ENCODE data around the gene METTL15.
"Not testable (repeated sequence)": the region's sequence is repeated elsewhere in the genome, so short reads cannot be mapped to it uniquely, and the experiment has no call there.

Gene METTL15, protein sequence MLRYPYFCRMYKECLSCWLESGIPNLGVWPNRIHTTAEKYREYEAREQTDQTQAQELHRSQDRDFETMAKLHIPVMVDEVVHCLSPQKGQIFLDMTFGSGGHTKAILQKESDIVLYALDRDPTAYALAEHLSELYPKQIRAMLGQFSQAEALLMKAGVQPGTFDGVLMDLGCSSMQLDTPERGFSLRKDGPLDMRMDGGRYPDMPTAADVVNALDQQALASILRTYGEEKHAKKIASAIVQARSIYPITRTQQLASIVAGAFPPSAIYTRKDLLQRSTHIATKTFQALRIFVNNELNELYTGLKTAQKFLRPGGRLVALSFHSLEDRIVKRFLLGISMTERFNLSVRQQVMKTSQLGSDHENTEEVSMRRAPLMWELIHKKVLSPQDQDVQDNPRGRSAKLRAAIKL

DNA sequence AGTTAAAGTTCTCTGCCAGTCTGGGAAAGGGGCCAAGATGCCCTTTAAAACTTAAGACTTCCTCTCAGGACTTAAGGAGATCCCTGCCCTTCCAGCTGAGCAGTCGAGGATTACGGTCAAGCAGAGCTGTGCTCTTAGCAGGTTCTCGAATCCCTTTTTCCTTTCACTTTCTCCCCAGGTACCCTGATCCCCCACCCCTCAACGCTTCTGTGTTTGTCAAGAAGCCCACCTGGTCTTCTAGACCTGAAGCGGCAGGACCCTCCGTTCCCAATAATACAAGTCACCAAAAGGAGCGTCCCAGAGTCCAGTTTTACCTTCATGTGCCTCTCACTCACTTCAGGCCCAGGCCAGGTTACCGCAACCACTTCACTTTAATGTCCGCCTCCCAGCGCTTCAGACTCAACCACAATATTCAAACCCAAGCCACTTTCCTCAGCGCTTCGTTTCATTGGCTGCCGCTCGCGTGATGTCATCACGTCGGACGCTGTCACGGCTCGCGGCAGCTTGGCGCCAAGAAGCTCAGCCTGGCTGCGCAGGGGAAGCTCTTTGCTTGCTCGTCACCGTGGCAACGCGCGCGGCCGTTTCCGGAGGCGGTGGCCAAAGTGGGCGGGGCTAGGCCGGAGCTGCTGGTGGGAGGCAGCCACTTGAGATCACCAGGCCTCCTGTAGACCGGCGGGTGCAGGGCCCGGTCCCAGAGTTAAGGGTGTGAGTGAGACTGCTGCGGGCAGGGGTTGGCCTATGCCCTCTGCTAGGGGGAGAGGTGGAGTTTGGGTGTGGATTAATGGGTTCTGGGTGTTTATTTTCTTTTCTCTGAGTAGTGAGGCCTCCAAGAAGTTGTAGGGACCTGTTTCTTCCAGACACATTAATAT lies at the start of gene METTL15, which contains the start of gene KIF18A:
Gene METTL15, plus strand, starts transcription at position 639 of the 869 bp plus-strand sequence. CDS start 4,947 bp downstream, outside the sequence.
Gene KIF18A, minus strand, starts transcription at position 407 of the 869 bp plus-strand sequence. CDS start 10,209 bp downstream, outside the sequence.
- TF ChIP-seq, protein P1, sequence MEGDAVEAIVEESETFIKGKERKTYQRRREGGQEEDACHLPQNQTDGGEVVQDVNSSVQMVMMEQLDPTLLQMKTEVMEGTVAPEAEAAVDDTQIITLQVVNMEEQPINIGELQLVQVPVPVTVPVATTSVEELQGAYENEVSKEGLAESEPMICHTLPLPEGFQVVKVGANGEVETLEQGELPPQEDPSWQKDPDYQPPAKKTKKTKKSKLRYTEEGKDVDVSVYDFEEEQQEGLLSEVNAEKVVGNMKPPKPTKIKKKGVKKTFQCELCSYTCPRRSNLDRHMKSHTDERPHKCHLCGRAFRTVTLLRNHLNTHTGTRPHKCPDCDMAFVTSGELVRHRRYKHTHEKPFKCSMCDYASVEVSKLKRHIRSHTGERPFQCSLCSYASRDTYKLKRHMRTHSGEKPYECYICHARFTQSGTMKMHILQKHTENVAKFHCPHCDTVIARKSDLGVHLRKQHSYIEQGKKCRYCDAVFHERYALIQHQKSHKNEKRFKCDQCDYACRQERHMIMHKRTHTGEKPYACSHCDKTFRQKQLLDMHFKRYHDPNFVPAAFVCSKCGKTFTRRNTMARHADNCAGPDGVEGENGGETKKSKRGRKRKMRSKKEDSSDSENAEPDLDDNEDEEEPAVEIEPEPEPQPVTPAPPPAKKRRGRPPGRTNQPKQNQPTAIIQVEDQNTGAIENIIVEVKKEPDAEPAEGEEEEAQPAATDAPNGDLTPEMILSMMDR (IDR thresholded peaks at IDR 0.05; ENCODE audit: borderline replicate concordance, control extremely low read depth, extremely low read depth, insufficient read depth, missing control alignments), result no peak
- DNase-seq (ENCODE audit: low spot score), result peak; percentile 90
- in situ Hi-C loops (cut with MboI; ENCODE audit: low sequenced_read_pairs, unreplicated experiment), result loop anchor here (25.0 kb wide), 1 partner anchor 396 kb away; the partner anchor contains the start of gene BDNF

DNA sequence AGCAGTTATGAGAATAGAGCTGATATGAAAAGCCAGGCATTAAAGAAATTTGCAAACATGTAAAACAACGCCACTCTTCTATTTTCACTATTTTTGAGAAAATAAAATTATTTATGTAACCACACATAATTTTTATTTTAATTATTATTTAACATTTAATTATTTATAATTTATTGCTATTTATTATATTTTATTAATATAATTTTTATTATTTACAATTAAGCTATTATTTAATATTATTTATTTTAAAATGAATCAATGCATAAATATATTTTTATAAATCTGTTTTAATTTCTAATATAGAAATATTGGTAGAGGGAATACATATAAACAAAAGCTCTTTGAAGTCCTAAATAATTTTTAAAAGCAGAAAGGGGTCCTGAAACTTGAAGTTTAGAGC lies 36.9 kb upstream of the METTL15 start:
- TF ChIP-seq, protein P1 (IDR thresholded peaks at IDR 0.05; ENCODE audit: borderline replicate concordance, control extremely low read depth, extremely low read depth, insufficient read depth, missing control alignments), result no peak
- no peak for DNase-seq (ENCODE audit: low spot score)
- in situ Hi-C loops (cut with MboI; ENCODE audit: low sequenced_read_pairs, unreplicated experiment), result no loop called here

DNA sequence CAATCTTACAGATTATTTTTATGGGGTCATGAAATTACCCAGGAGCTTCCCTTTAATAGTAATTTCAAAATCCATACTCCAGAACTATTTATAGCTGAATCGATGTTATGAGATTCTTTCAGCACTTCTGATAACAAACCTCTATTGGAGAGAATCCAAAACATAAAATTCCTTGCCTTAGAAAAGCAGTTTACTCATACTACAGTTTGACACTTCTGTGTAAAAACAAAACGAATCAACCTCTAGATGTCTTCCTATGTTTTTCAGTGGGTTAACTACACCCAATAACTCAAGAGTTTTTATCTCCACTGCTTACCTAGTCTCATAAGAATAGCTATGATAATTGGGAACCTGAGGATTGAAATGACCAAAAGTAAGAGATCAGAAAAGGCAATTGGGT lies 35.9 kb upstream of the METTL15 start:
- no peak for DNase-seq (ENCODE audit: low spot score)
- TF ChIP-seq, protein P1 (IDR thresholded peaks at IDR 0.05; ENCODE audit: borderline replicate concordance, control extremely low read depth, extremely low read depth, insufficient read depth, missing control alignments), result no peak
- in situ Hi-C loops (cut with MboI; ENCODE audit: low sequenced_read_pairs, unreplicated experiment), result no loop called here

DNA sequence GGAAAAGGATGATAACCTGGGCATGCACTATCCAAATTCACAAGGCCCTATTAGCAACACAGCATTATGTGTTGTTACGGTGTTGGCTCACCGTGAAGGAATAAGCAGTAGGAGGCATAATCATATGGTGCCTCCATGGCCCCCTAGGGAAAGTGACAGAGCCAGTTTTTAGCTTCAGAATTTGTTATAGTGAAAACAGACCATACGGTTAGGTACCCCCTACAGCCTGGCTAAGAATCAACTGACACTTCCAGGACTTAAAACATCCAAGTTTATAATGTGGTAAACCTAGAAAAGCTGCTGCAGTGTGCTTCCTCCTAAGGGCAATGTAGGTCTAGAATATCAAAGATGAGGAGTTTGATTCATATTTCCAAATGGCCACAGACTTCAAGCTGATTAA lies 30.7 kb upstream of the METTL15 start:
- no peak for DNase-seq (ENCODE audit: low spot score)
- TF ChIP-seq, protein P1 (IDR thresholded peaks at IDR 0.05; ENCODE audit: borderline replicate concordance, control extremely low read depth, extremely low read depth, insufficient read depth, missing control alignments), result no peak
- in situ Hi-C loops (cut with MboI; ENCODE audit: low sequenced_read_pairs, unreplicated experiment), result no loop called here

DNA sequence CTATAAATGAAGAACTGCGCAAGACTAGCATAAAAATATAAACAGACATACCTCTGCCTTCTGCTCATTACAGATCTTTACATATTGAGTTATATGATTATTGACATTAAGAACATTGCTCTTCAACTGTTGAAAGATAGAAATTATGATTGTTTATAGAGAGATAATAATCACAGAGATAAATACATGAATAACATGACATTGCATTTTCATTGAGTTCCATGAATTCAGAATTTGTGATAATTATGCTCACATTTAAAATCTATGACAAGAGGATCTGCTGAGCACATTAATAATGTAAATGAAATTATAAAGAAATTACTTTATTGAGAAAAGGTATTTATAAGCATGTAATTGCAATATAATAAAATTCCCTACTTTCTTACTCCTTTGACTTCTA lies 25.1 kb upstream of the METTL15 start:
- in situ Hi-C loops (cut with MboI; ENCODE audit: low sequenced_read_pairs, unreplicated experiment), result no loop called here
- TF ChIP-seq, protein P1 (IDR thresholded peaks at IDR 0.05; ENCODE audit: borderline replicate concordance, control extremely low read depth, extremely low read depth, insufficient read depth, missing control alignments), result no peak
- no peak for DNase-seq (ENCODE audit: low spot score)

DNA sequence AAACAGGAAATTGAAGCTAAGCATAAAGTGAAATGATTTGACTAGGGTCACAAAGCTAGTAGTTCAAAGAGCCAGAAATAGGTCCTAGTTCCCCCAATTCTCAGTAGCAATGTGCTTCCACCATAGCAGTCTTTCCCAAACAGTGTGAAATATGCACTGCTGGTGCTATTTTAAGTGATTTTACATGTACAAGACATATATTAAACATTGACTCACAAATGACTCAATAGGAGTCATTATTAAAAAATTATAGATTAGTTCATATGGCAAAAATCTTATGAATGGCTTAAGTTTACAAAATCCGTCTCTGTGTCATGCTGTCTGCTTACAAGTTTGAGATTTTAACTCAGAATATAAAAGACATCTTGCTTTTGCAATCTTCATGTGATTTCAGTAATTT lies 21.6 kb upstream of the METTL15 start:
- DNase-seq (ENCODE audit: low spot score), result no peak
- TF ChIP-seq, protein P1 (IDR thresholded peaks at IDR 0.05; ENCODE audit: borderline replicate concordance, control extremely low read depth, extremely low read depth, insufficient read depth, missing control alignments), result no peak
- in situ Hi-C loops (cut with MboI; ENCODE audit: low sequenced_read_pairs, unreplicated experiment), result no loop called here

DNA sequence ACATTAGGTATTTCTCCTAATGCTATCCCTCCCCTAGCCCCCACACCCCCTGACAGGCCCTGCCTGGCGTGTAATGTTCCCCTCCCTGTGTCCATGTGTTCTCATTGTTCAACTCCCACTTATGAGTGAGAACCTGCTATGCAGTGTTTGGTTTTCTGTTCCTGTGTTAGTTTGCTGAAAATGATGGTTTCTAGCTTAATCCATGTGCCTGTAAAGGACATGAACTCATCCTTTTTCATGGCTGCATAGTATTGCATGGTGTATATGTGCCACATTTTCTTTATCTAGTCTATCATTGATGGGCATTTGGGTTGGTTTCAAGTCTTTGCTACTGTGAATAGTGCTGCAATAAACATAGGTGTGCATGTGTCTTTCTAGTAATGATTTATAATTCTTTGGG lies 21.0 kb upstream of the METTL15 start:
- in situ Hi-C loops (cut with MboI; ENCODE audit: low sequenced_read_pairs, unreplicated experiment); DNase-seq (ENCODE audit: low spot score): not testable (repeated sequence)

DNA sequence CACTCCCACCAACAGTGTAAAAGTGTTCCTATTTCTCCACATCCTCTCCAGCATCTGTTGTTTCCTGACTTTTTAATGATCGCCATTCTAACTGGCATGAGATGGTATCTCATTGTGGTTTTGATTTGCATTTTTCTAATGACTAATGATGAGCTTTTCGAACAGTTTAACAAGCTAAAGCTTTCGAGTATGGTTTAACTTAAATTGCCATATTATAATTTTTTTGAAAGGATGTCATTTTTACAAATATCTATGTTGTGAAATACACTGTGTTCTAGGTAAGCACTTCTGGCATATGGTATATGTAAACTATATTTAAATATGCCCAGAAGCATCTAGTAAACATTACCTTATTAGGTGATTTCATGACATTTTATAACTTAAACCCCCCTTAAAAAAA lies 20.5 kb upstream of the METTL15 start:
- in situ Hi-C loops (cut with MboI; ENCODE audit: low sequenced_read_pairs, unreplicated experiment); DNase-seq (ENCODE audit: low spot score): not testable (repeated sequence)
